GM21737 (cell line): ENCODE data around the gene GBP1.
"Not testable (repeated sequence)": the region's sequence is repeated elsewhere in the genome, so short reads cannot be mapped to it uniquely, and the experiment has no call there.

Experiments
- ATAC-seq: cut with Tn5 transposase; IDR thresholded peaks from one replicate; pipeline ENCODE4 v1.9.1; 2021; ENCODE audit warnings: mild to moderate bottlenecking, moderate library complexity; ENCODE audit not compliant: unreplicated experiment

Gene GBP1

DNA sequence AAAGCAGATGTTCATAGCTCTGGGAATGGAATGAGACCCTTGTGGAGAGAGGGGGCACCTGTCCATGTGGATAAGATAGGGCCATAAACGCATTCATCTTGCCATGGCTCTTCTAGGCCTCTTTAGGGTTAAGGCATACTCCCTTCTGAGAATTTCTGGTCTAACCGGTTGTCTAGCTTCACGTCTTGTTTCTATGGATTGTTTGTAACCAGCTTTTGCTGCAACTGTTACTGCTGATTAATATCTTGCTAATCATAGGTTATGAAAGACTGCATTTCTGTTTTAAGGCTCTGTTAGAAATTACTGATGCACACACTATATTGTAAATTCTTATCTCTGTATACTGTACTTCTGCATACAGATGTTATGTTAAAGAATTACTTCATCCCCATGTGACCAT is 46.7 kb downstream of the GBP1 start:
- ATAC-seq: not testable (repeated sequence)

DNA sequence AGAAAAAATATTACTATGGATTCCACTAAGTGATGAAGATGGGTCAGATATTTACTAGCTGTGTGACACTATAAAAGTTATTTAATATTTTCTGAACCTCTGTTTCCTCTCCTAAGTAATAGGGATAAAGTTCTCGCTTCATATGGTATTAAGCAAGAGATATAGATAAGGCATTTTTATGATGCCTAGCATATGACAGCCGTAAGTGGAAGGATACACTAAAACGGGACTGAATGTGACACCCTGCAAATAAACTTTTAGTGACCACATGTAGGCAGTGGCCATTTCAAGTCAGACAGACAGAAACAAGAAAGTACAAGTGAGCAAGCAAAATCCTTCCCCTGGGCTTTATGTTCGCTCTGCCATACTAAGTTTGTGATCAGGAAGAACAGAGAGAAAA is 56.5 kb downstream of the GBP1 start:
- ATAC-seq: no peak

DNA sequence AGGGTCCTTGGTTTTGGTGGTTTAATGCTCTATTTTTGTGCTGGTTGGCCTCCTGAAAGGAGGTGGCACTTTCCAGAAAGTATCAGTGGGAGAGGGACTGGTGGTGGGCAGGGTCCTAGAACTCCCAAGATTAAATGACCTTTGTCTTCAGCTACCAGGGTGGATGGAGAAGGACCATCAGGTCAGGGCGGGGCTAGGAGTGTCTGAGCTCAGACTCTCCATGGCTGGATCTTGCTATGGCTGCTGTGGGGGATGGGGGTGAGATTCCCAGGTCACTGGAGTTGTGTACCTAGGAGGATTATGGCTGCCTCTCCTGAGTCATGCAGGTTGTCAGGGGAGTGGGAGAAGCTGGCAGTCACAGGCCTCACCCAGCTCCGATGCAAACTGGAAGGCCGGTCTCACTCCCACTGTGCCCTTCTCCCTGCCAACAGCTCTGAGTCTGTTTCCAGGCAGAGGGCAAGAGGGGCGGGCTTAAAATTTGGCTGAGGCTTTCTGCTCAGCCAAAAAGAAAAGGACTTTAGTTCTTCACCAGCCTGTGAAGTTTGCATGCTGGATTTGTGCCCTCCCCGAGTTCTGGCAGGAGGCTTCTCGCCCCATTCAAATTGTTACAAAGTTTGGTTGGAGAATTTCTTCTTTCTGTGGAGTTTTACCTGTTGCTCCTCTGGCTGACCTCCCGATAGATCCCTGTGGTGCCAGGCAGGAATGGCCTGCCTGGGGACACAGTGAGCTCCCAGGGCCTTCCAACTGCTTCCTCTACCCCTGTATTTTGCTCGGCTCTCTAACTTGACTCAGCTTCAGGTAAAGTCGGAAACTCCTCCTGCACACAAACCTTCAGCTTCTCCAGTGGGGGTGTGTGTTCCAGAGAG is 59.5 kb downstream of the GBP1 start:
- no peak for ATAC-seq
